ENCODE results near the gene TMEM134.

The TMEM134 gene

GRCh38 chr11:67496113-67496512 lies 27.1 kb upstream of the TMEM134 start:
- Histone ChIP-seq H3K9ac (peak overlapping the region in 1 of 11 experiments; percentile 23; a peak in 1 of 22 replicates), H3K4me1 (peaks cover 11 to 23% (median 12%) of the 10 kb centered on the region in 10 experiments; a peak in 19 of 20 replicates), H4K20me1 (peaks cover 0 to 86% (median 20%) of the 10 kb centered on the region in 11 experiments; a peak in 17 of 22 replicates), H3K36me3 (peaks cover 54 to 96% (median 88%) of the 10 kb centered on the region in 11 experiments), H3K4me3 (no peak overlapping the region), H3K9me3 (replicated peaks in 1 of 11) (peaks cover 0 to 7% (median 0%) of the 10 kb centered on the region in 11 experiments; a peak in 1 of 22 replicates), H3K4me2 (no peak overlapping the region), H3K27me3 (no peaks in the 10 kb centered on the region), H3K27ac (no peak overlapping the region)
- TF ChIP-seq Cebpa-rat (IDR thresholded peaks at IDR 0.05), result no peak

- H3K9ac ChIP-seq, result peak overlapping the region in 2 of 11 experiments; percentile 23 to 29; a peak in 1 of 22 replicates
- no peaks in the 10 kb centered on the region for H3K27me3 ChIP-seq
- H3K4me1 ChIP-seq, result peaks cover 4 to 17% (median 5%) of the 10 kb centered on the region in 10 experiments; a peak in 19 of 20 replicates
- H3K27ac ChIP-seq, result no peak overlapping the region
- peaks cover 0 to 7% (median 0%) of the 10 kb centered on the region in 11 experiments; a peak in 1 of 22 replicates for H3K9me3 ChIP-seq (replicated peaks in 1 of 11)
- H4K20me1 ChIP-seq, result peaks cover 0 to 92% (median 26%) of the 10 kb centered on the region in 11 experiments; a peak in 18 of 22 replicates
- no peak for TF ChIP-seq Cebpa-rat (IDR thresholded peaks at IDR 0.05)
- H3K36me3 ChIP-seq, result peaks cover 58 to 97% (median 89%) of the 10 kb centered on the region in 11 experiments
- no peak overlapping the region for H3K4me3 ChIP-seq
- no peak overlapping the region for H3K4me2 ChIP-seq
Measured at GRCh38 chr11:67495234-67496005, 26.4 kb upstream of the TMEM134 start.

GRCh38 chr11:67494371-67495233 lies 25.6 kb upstream of the TMEM134 start:
- no peak overlapping the region for H3K4me2 ChIP-seq
- H3K9ac ChIP-seq, result no peak overlapping the region
- peaks cover 0 to under 1% (median 0%) of the 10 kb centered on the region in 11 experiments; a peak in 1 of 22 replicates for H3K9me3 ChIP-seq (replicated peaks in 1 of 11)
- H3K27me3 ChIP-seq, result no peaks in the 10 kb centered on the region
- TF ChIP-seq Cebpa-rat (IDR thresholded peaks at IDR 0.05), result no peak
- peaks cover 0 to 92% (median 34%) of the 10 kb centered on the region in 11 experiments; a peak in 19 of 22 replicates for H4K20me1 ChIP-seq
- peaks cover 59 to 97% (median 89%) of the 10 kb centered on the region in 11 experiments for H3K36me3 ChIP-seq
- peaks cover 0 to 11% (median 0%) of the 10 kb centered on the region in 10 experiments; a peak in 4 of 20 replicates for H3K4me1 ChIP-seq
- H3K4me3 ChIP-seq, result no peak overlapping the region
- H3K27ac ChIP-seq, result no peak overlapping the region

- H3K27ac ChIP-seq, result no peak overlapping the region
- peaks cover 67 to 98% (median 93%) of the 10 kb centered on the region in 11 experiments for H3K36me3 ChIP-seq
- H3K9ac ChIP-seq, result no peak overlapping the region
- no peak overlapping the region for H3K4me2 ChIP-seq
- H3K27me3 ChIP-seq, result no peaks in the 10 kb centered on the region
- H3K9me3 ChIP-seq (replicated peaks in 1 of 11), result no peaks in the 10 kb centered on the region
- peaks cover 0 to 11% (median 0%) of the 10 kb centered on the region in 10 experiments; a peak in 4 of 20 replicates for H3K4me1 ChIP-seq
- H3K4me3 ChIP-seq, result no peak overlapping the region
- no peak for TF ChIP-seq Cebpa-rat (IDR thresholded peaks at IDR 0.05)
- H4K20me1 ChIP-seq, result peaks cover 0 to 98% (median 43%) of the 10 kb centered on the region in 11 experiments; a peak in 20 of 22 replicates
Measured at GRCh38 chr11:67493548-67494370, 24.7 kb upstream of the TMEM134 start.

- no peak overlapping the region for H3K4me2 ChIP-seq
- H3K27me3 ChIP-seq, result no peaks in the 10 kb centered on the region
- no peak overlapping the region for H3K27ac ChIP-seq
- peaks cover 0 to 11% (median 0%) of the 10 kb centered on the region in 10 experiments; a peak in 4 of 20 replicates for H3K4me1 ChIP-seq
- peaks cover 68 to 98% (median 93%) of the 10 kb centered on the region in 11 experiments for H3K36me3 ChIP-seq
- no peak for TF ChIP-seq Cebpa-rat (IDR thresholded peaks at IDR 0.05)
- peaks cover 0 to 98% (median 50%) of the 10 kb centered on the region in 11 experiments; a peak in 20 of 22 replicates for H4K20me1 ChIP-seq
- no peak overlapping the region for H3K9ac ChIP-seq
- no peaks in the 10 kb centered on the region for H3K9me3 ChIP-seq (replicated peaks in 1 of 11)
- no peak overlapping the region for H3K4me3 ChIP-seq
Measured at GRCh38 chr11:67492801-67493547, 23.9 kb upstream of the TMEM134 start.

GRCh38 chr11:67492069-67492727 lies 23.1 kb upstream of the TMEM134 start:
- Histone ChIP-seq H3K4me2 (no peak overlapping the region), H3K9me3 (replicated peaks in 1 of 11) (no peaks in the 10 kb centered on the region), H3K27ac (peak overlapping the region in 1 of 11 experiments; percentile 14; a peak in 1 of 22 replicates), H3K4me1 (peaks cover 0 to 8% (median 0%) of the 10 kb centered on the region in 10 experiments; a peak in 5 of 20 replicates), H3K36me3 (peaks cover 76 to 98% (median 93%) of the 10 kb centered on the region in 11 experiments), H3K27me3 (no peaks in the 10 kb centered on the region), H4K20me1 (peaks cover 5 to 98% (median 57%) of the 10 kb centered on the region in 11 experiments; a peak in 20 of 22 replicates), H3K4me3 (no peak overlapping the region), H3K9ac (no peak overlapping the region)
- no peak for TF ChIP-seq Cebpa-rat (IDR thresholded peaks at IDR 0.05)

Data from BLaER1 treated with 17β-estradiol and CSF1 and Interleukin-3, amounts not matched to agents 10 nM and 100 nM (cell line).